ENCODE data around the gene PCDHGA1.
"Not testable (repeated sequence)": the region's sequence is repeated elsewhere in the genome, so short reads cannot be mapped to it uniquely, and the experiment has no call there.

DNA sequence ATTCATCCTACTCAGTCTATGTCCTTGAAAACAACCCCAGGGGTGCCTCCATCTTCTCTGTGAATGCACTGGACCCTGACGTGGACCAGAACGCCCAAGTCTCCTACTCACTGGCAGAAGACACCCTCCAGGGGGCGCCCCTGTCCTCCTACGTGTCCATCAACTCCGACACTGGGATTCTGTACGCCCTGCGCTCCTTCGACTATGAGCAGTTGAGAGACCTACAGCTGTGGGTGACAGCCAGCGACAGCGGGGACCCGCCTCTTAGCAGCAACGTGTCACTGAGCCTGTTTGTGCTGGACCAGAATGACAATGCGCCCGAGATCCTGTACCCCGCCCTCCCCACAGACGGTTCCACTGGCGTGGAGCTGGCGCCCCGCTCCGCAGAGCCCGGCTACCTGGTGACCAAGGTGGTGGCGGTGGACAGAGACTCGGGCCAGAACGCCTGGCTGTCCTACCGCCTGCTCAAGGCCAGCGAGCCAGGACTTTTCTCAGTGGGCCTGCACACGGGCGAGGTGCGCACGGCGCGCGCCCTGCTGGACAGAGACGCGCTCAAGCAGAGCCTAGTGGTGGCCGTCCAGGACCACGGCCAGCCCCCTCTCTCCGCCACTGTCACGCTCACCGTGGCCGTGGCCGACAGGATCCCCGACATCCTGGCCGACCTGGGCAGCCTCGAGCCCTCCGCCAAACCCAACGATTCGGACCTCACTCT, 45.3 kb downstream of the PCDHGA1 start:
- TF ChIP-seq, protein P1, sequence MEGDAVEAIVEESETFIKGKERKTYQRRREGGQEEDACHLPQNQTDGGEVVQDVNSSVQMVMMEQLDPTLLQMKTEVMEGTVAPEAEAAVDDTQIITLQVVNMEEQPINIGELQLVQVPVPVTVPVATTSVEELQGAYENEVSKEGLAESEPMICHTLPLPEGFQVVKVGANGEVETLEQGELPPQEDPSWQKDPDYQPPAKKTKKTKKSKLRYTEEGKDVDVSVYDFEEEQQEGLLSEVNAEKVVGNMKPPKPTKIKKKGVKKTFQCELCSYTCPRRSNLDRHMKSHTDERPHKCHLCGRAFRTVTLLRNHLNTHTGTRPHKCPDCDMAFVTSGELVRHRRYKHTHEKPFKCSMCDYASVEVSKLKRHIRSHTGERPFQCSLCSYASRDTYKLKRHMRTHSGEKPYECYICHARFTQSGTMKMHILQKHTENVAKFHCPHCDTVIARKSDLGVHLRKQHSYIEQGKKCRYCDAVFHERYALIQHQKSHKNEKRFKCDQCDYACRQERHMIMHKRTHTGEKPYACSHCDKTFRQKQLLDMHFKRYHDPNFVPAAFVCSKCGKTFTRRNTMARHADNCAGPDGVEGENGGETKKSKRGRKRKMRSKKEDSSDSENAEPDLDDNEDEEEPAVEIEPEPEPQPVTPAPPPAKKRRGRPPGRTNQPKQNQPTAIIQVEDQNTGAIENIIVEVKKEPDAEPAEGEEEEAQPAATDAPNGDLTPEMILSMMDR (IDR thresholded peaks at IDR 0.05) = not testable (repeated sequence)
- TF ChIP-seq POLR2A (IDR thresholded peaks at IDR 0.05) = not testable (repeated sequence)
